Measurements from ENCODE around the gene CMIP. TPM values are rescaled to one million over a fixed set of nuclear protein-coding genes. Genes with fewer than 3 reads are reported as not detected.

Gene CMIP
- total RNA-seq, 1 donor from 2014 or later, result 27.7 TPM

DNA sequence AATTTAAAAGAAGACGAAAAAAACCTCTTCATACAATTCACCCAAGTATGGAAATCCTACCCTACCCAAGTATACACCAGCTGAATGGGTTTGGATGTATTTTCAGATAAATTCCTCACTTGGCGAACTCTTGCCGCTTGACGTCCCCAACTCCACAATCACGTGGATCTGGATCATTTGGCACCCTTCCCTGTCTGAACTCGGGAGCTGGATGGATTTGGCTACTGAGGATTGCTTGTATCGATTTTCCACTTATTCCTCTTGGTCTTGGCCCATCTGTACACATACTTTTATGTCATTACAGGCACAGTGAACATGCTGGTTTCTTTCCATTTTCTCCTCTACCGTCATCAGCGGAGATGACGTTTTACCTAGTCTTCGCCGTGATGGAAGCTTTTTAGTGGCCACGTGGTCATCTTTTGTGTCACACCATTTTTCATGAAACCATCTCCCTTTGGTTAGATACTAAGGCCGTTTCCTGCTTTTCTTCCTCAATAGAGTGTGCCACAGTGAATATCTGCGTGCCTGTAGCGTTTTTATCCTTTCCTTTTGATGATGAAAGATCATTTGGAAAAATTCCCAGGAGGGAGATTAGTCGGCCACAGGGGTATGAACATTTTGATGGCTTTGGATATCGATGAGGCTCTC, 47.1 kb downstream of the CMIP start:
- DNase-seq (ENCODE audit: low read depth), result no peak
- Histone ChIP-seq H3K4me3 (ENCODE audit: low read depth, low read length) (no peak overlapping the region), H3K27me3 (ENCODE audit: control insufficient read depth, insufficient read depth, low read length) (no peaks in the 10 kb centered on the region), H3K36me3 (ENCODE audit: control insufficient read depth, insufficient read depth, low read length) (no peaks in the 10 kb centered on the region)
- TF ChIP-seq, protein P1, sequence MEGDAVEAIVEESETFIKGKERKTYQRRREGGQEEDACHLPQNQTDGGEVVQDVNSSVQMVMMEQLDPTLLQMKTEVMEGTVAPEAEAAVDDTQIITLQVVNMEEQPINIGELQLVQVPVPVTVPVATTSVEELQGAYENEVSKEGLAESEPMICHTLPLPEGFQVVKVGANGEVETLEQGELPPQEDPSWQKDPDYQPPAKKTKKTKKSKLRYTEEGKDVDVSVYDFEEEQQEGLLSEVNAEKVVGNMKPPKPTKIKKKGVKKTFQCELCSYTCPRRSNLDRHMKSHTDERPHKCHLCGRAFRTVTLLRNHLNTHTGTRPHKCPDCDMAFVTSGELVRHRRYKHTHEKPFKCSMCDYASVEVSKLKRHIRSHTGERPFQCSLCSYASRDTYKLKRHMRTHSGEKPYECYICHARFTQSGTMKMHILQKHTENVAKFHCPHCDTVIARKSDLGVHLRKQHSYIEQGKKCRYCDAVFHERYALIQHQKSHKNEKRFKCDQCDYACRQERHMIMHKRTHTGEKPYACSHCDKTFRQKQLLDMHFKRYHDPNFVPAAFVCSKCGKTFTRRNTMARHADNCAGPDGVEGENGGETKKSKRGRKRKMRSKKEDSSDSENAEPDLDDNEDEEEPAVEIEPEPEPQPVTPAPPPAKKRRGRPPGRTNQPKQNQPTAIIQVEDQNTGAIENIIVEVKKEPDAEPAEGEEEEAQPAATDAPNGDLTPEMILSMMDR (IDR thresholded peaks at IDR 0.05; ENCODE audit: insufficient read depth, low read length, poor library complexity, severe bottlenecking), result no peak

DNA sequence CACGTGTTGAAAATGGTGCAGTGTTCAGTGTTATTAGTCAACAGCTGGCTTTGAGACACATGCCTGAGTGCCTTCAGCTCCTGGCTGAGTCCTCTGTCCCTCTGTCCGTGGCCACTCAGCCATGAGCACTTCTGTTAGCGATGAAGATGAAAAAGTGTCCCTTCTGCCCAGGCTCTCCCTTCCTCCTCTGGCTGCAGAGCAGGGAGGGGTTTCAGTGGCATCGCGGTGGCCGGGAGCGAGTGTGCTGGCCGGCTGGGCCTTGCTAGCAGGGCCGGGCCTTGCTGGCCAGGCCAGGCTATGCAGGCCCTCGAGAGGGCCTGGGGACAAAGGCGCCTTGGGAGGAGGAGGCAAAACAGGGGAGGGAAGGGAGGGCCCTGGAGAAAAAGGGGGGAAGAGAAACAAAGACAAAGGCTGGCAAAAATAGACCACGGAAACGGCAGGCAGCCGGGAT, 47.7 kb downstream of the CMIP start:
- no peaks in the 10 kb centered on the region for H3K36me3 ChIP-seq (ENCODE audit: control insufficient read depth, insufficient read depth, low read length)

GRCh38 chr16:81492965-81493754, 48.6 kb downstream of the CMIP start:
- Histone ChIP-seq H3K4me3 (ENCODE audit: low read depth, low read length) (no peak overlapping the region), H3K36me3 (ENCODE audit: control insufficient read depth, insufficient read depth, low read length) (no peaks in the 10 kb centered on the region), H3K27me3 (ENCODE audit: control insufficient read depth, insufficient read depth, low read length) (no peaks in the 10 kb centered on the region)
- TF ChIP-seq, protein P1 (IDR thresholded peaks at IDR 0.05; ENCODE audit: insufficient read depth, low read length, poor library complexity, severe bottlenecking), result no peak
- no peak for DNase-seq (ENCODE audit: low read depth)

More for the DNA sequence above, 47.7 kb downstream of the CMIP start:
- no peak for DNase-seq (ENCODE audit: low read depth)
- TF ChIP-seq, protein P1 (IDR thresholded peaks at IDR 0.05; ENCODE audit: insufficient read depth, low read length, poor library complexity, severe bottlenecking), result no peak
- H3K27me3 ChIP-seq (ENCODE audit: control insufficient read depth, insufficient read depth, low read length), result no peaks in the 10 kb centered on the region
- H3K4me3 ChIP-seq (ENCODE audit: low read depth, low read length), result no peak overlapping the region

DNA sequence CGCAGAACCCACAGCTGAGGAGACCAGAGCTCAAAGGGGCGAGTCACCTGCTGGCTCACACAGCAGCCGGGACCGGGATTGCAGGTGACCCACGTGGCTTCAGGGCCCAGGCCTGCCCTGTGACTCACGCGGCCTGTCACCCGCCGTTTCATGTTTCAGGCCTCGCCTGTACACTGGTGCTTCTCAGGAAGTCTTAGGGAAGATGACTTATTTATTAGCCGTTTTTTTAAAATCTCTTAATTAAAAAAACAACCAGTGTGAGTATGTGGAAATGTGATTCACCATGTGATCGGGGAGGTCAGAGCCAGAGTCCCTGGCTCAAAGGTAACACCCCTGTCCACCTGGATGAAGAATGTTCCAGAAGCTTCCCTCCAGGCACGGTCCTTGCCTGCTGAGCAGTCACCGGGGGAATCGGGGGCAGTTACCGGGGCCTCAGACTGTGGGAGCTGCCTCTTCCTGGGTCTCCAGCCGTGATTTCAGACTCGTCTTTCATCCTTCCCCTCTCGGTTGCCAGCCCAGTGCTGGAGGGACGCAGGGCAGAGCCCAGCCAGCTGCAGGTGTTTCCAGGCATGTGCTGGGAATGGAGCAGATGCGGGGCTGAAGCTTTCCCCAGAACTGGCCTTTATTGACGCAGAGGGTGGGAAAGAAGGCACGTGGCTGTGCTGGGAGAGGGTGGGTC, 49.3 kb downstream of the CMIP start:
- no peaks in the 10 kb centered on the region for H3K27me3 ChIP-seq (ENCODE audit: control insufficient read depth, insufficient read depth, low read length)

DNA sequence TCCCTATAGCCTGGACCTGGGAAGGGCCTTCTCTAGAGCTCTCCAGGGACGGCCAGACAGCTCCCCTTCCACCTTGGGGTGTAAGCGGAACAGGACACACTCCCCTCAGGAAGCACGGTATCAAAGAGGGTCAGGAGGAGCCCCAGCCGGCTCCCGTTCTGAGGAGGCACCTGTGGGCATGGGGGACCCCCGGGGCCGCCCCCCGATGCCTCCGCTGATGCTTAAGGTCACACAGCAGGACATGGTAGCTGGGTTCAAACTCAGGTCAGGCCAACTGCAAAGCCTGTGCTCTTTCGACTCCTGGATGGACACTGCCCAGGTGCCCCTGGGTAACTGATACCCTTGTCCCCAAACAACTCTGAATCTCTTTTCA, 49.8 kb downstream of the CMIP start:
- no peaks in the 10 kb centered on the region for H3K27me3 ChIP-seq (ENCODE audit: control insufficient read depth, insufficient read depth, low read length)
- TF ChIP-seq, protein P1 (IDR thresholded peaks at IDR 0.05; ENCODE audit: insufficient read depth, low read length, poor library complexity, severe bottlenecking), result no peak
- H3K36me3 ChIP-seq (ENCODE audit: control insufficient read depth, insufficient read depth, low read length), result no peaks in the 10 kb centered on the region
- no peak overlapping the region for H3K4me3 ChIP-seq (ENCODE audit: low read depth, low read length)
- DNase-seq (ENCODE audit: low read depth), result no peak

More for the DNA sequence above, 49.3 kb downstream of the CMIP start:
- DNase-seq (ENCODE audit: low read depth), result peak; percentile 71
- no peaks in the 10 kb centered on the region for H3K36me3 ChIP-seq (ENCODE audit: control insufficient read depth, insufficient read depth, low read length)
- no peak overlapping the region for H3K4me3 ChIP-seq (ENCODE audit: low read depth, low read length)
- TF ChIP-seq, protein P1 (IDR thresholded peaks at IDR 0.05; ENCODE audit: insufficient read depth, low read length, poor library complexity, severe bottlenecking), result no peak
